Urinary bladder (tissue), 4 donors: Measurements from ENCODE around the gene GPHN. TPM values are rescaled to one million over a fixed set of nuclear protein-coding genes. Genes with fewer than 3 reads are reported as not detected.

Experiments
- DNase-seq: peaks from one replicate; pipeline ENCODE4 v3.0.0-alpha.2; 2015; ENCODE audit errors: extremely low spot score
- H3K27ac ChIP-seq: one replicate; pipeline ENCODE4 v1.5.1; 2013; ENCODE audit warnings: low read depth, mild to moderate bottlenecking, moderate library complexity
- H3K36me3 ChIP-seq: one replicate; pipeline ENCODE4 v1.6.1; 2013; ENCODE audit warnings: mild to moderate bottlenecking, moderate library complexity; ENCODE audit not compliant: insufficient read depth
- H3K4me1 ChIP-seq: one replicate; pipeline ENCODE4 v1.6.1; 2013; ENCODE audit warnings: mild to moderate bottlenecking, moderate library complexity; ENCODE audit not compliant: insufficient read depth
- H3K4me3 ChIP-seq: one replicate; pipeline ENCODE4 v1.5.1; 2013; ENCODE audit warnings: low read depth, low read length
- WGBS: extraction: QIAGEN DNeasy Blood & Tissue Kit; methylation state at CpG from one replicate; pipeline ENCODE4 v1.1.7; 2013; 5-methylcytosine and 5-hydroxymethylcytosine counted together
- polyA plus RNA-seq: library from polyadenylated mRNA; stranded (reverse); fragments of 200-250 nt; gene quantifications from one replicate; pipeline ENCODE4 v1.2.3, GENCODE V29; 2013
- total RNA-seq: library from RNA; depleted of rRNA; stranded (reverse); fragments of >200 nt; gene quantifications from one replicate; pipeline ENCODE4 v1.2.3, GENCODE V29; 2014
- donor health status: healthy with polysubstance abuse.
- donor health status: healthy.

Gene GPHN
- total and polyA plus RNA-seq, 2 donors: 14.6 to 18.1 TPM

- H3K4me1 ChIP-seq: no peaks in the 10 kb centered on the region
- DNase-seq: no peak
- WGBS: 39% methylated on average over 1 of the region's 1 CpG
- no peak overlapping the region for H3K4me3 ChIP-seq
- no peaks in the 10 kb centered on the region for H3K36me3 ChIP-seq
- no peak overlapping the region for H3K27ac ChIP-seq
These were observed 633.4 kb downstream of the GPHN start for GRCh38 chr14:67141146-67141900.

GRCh38 chr14:67151082-67151666 is 643.2 kb downstream of the GPHN start:
- no peaks in the 10 kb centered on the region for H3K36me3 ChIP-seq
- WGBS: 68% methylated on average over 4 of the region's 4 CpGs
- DNase-seq: no peak
- no peak overlapping the region for H3K27ac ChIP-seq
- no peaks in the 10 kb centered on the region for H3K4me1 ChIP-seq
- H3K4me3 ChIP-seq: no peak overlapping the region

GRCh38 chr14:67158566-67158965 is 650.6 kb downstream of the GPHN start:
- Histone ChIP-seq H3K27ac (no peak overlapping the region), H3K4me1 (no peaks in the 10 kb centered on the region), H3K4me3 (no peak overlapping the region), H3K36me3 (no peaks in the 10 kb centered on the region)
- DNase-seq: no peak

- no peak for DNase-seq
- WGBS: 88% methylated on average over 4 of the region's 4 CpGs
- no peaks in the 10 kb centered on the region for H3K36me3 ChIP-seq
- H3K4me1 ChIP-seq: no peaks in the 10 kb centered on the region
- no peak overlapping the region for H3K27ac ChIP-seq
- no peak overlapping the region for H3K4me3 ChIP-seq
These were observed 654.4 kb downstream of the GPHN start for GRCh38 chr14:67162385-67162784.

GRCh38 chr14:67166450-67166853 is 658.5 kb downstream of the GPHN start:
- no peak for DNase-seq
- 81% methylated on average over 5 of the region's 5 CpGs for WGBS

GRCh38 chr14:67167420-67168109 is 659.6 kb downstream of the GPHN start:
- Histone ChIP-seq H3K36me3 (no peaks in the 10 kb centered on the region), H3K27ac (no peak overlapping the region), H3K4me1 (no peaks in the 10 kb centered on the region), H3K4me3 (no peak overlapping the region)
- 93% methylated on average over 2 of the region's 2 CpGs for WGBS
- no peak for DNase-seq

More at GRCh38 chr14:67166450-67166853, 658.5 kb downstream of the GPHN start:
- H3K4me1 ChIP-seq: no peaks in the 10 kb centered on the region
- no peak overlapping the region for H3K27ac ChIP-seq
- no peak overlapping the region for H3K4me3 ChIP-seq
- no peaks in the 10 kb centered on the region for H3K36me3 ChIP-seq

GRCh38 chr14:67168110-67168441 is 660.1 kb downstream of the GPHN start:
- H3K4me1 ChIP-seq: no peaks in the 10 kb centered on the region
- H3K36me3 ChIP-seq: no peaks in the 10 kb centered on the region
- WGBS: 91% methylated on average over 1 of the region's 1 CpG
- H3K27ac ChIP-seq: no peak overlapping the region
- DNase-seq: no peak
- H3K4me3 ChIP-seq: no peak overlapping the region

GRCh38 chr14:67170660-67171059 is 662.7 kb downstream of the GPHN start:
- no peak overlapping the region for H3K4me3 ChIP-seq
- 21% methylated on average over 1 of the region's 1 CpG for WGBS
- no peak for DNase-seq
- H3K4me1 ChIP-seq: no peaks in the 10 kb centered on the region
- H3K36me3 ChIP-seq: no peaks in the 10 kb centered on the region
- no peak overlapping the region for H3K27ac ChIP-seq

- no peak for DNase-seq
- Histone ChIP-seq H3K36me3 (no peaks in the 10 kb centered on the region), H3K4me3 (no peak overlapping the region), H3K4me1 (no peaks in the 10 kb centered on the region), H3K27ac (no peak overlapping the region)
- WGBS: 95% methylated on average over 5 of the region's 5 CpGs
These were observed 664.1 kb downstream of the GPHN start for GRCh38 chr14:67172056-67172455.

GRCh38 chr14:67172520-67172919 is 664.6 kb downstream of the GPHN start:
- Histone ChIP-seq H3K36me3 (no peaks in the 10 kb centered on the region), H3K4me3 (no peak overlapping the region), H3K27ac (no peak overlapping the region), H3K4me1 (no peaks in the 10 kb centered on the region)
- WGBS: 98% methylated on average over 1 of the region's 1 CpG
- no peak for DNase-seq

- Histone ChIP-seq H3K4me1 (no peaks in the 10 kb centered on the region), H3K27ac (no peak overlapping the region), H3K36me3 (no peaks in the 10 kb centered on the region), H3K4me3 (no peak overlapping the region)
- 97% methylated on average over 2 of the region's 2 CpGs for WGBS
- no peak for DNase-seq
These were observed 665.8 kb downstream of the GPHN start for GRCh38 chr14:67173719-67174118.

- DNase-seq: no peak
- WGBS: 87% methylated on average over 5 of the region's 5 CpGs
- Histone ChIP-seq H3K27ac (no peak overlapping the region), H3K4me3 (no peak overlapping the region), H3K36me3 (no peaks in the 10 kb centered on the region), H3K4me1 (no peaks in the 10 kb centered on the region)
These were observed 678.3 kb downstream of the GPHN start for GRCh38 chr14:67186172-67186768.

- 60% methylated on average over 7 of the region's 7 CpGs for WGBS
- H3K4me1 ChIP-seq: no peaks in the 10 kb centered on the region
- no peaks in the 10 kb centered on the region for H3K36me3 ChIP-seq
- DNase-seq: no peak
- no peak overlapping the region for H3K4me3 ChIP-seq
- no peak overlapping the region for H3K27ac ChIP-seq
These were observed 679.0 kb downstream of the GPHN start for GRCh38 chr14:67186789-67187584.
